Measurements from ENCODE around the gene DUSP11.
A peak's percentile ranks its signal among the peaks of the same experiment; 100 is the strongest.
"Not testable (repeated sequence)": the region's sequence is repeated elsewhere in the genome, so short reads cannot be mapped to it uniquely, and the experiment has no call there.

Gene DUSP11

DNA sequence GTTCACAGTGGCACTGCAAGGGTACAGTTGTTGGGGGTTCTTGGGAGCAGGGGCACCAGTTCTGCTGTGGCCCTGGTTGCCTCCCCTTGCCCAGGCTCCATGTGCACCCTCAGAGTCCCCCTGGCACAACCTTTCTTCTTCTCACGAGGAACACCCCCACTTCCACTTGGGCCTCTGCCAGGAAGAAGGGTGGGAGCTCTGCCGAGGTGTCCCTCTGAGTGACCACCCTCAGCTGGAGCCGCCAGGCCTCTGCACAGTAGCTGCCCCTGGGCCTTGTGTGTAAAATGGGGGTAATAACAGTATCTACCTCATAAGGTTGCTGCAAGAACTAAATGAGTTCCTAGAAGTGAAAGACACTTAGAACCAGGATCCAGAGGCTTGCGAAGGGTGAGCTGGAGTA is 51.2 kb downstream of the DUSP11 start:
- Histone ChIP-seq H3K4me1 (ENCODE audit: control insufficient read depth in 5 of 5, insufficient read depth in 5 of 5, low read length in 5 of 5) (no peaks in the 10 kb centered on the region), H3K27ac (ENCODE audit: low read depth, low read length) (no peak overlapping the region), H3K36me3 (ENCODE audit: control insufficient read depth in 5 of 5, insufficient read depth in 5 of 5, low read length in 5 of 5) (peaks cover 26 to 46% (median 39%) of the 10 kb centered on the region in 5 donors), H3K9ac (ENCODE audit: low read length in 5 of 5) (no peak overlapping the region), H3K9me3 (ENCODE audit: control insufficient read depth in 5 of 5, low read length in 5 of 5) (no peaks in the 10 kb centered on the region), H3K4me3 (ENCODE audit: low read depth in 1 of 5, low read length in 5 of 5) (no peak overlapping the region), H3K27me3 (ENCODE audit: control insufficient read depth in 5 of 5, insufficient read depth in 4 of 5, low read length in 5 of 5) (no peaks in the 10 kb centered on the region)

DNA sequence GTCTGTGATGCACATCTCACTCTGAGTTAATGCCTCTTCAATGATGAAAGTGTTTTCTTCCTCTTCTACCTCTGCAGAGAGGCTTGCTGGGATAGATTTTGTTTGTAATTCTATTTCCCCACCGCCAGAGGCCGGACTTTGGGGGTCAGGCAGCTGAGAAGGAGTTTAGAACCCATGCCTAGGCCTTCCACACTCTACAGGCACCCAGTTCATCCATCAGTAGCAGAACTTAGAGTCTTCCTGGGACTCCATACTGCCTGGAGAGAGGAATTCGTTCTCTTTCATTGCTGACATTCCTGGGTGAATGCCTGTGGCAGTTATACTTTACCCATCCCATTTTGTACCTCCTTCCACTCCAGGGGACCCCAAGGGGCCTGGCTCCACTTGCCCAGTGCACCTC is 51.9 kb downstream of the DUSP11 start:
- H3K9ac ChIP-seq (ENCODE audit: low read length in 5 of 5) = no peak overlapping the region
- peaks cover 26 to 39% (median 34%) of the 10 kb centered on the region in 5 donors for H3K36me3 ChIP-seq (ENCODE audit: control insufficient read depth in 5 of 5, insufficient read depth in 5 of 5, low read length in 5 of 5)
- H3K4me1 ChIP-seq (ENCODE audit: control insufficient read depth in 5 of 5, insufficient read depth in 5 of 5, low read length in 5 of 5) = no peaks in the 10 kb centered on the region
- no peaks in the 10 kb centered on the region for H3K9me3 ChIP-seq (ENCODE audit: control insufficient read depth in 5 of 5, low read length in 5 of 5)
- no peak overlapping the region for H3K27ac ChIP-seq (ENCODE audit: low read depth, low read length)
- no peaks in the 10 kb centered on the region for H3K27me3 ChIP-seq (ENCODE audit: control insufficient read depth in 5 of 5, insufficient read depth in 4 of 5, low read length in 5 of 5)
- H3K4me3 ChIP-seq (ENCODE audit: low read depth in 1 of 5, low read length in 5 of 5) = no peak overlapping the region

DNA sequence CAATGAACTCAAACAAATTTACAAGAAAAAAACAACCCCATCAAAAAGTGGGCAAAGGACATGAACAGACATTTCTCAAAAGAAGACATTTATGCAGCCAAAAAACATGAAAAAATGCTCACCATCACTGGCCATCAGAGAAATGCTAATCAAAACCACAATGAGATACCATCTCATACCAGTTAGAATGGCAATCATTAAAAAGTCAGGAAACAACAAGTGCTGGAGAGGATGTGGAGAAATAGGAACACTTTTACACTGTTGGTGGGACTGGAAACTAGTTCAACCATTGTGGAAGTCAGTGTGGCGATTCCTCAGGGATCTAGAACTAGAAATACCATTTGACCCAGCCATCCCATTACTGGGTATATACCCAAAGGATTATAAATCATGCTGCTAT is 53.2 kb downstream of the DUSP11 start:
- H3K27me3 ChIP-seq (ENCODE audit: control insufficient read depth in 5 of 5, insufficient read depth in 4 of 5, low read length in 5 of 5); H3K9me3 ChIP-seq (ENCODE audit: control insufficient read depth in 5 of 5, low read length in 5 of 5); H3K9ac ChIP-seq (ENCODE audit: low read length in 5 of 5); H3K4me3 ChIP-seq (ENCODE audit: low read depth in 1 of 5, low read length in 5 of 5); H3K27ac ChIP-seq (ENCODE audit: low read depth, low read length); H3K4me1 ChIP-seq (ENCODE audit: control insufficient read depth in 5 of 5, insufficient read depth in 5 of 5, low read length in 5 of 5): not testable (repeated sequence)
- H3K36me3 ChIP-seq (ENCODE audit: control insufficient read depth in 5 of 5, insufficient read depth in 5 of 5, low read length in 5 of 5) = peaks cover 16 to 28% (median 27%) of the 10 kb centered on the region in 5 donors

DNA sequence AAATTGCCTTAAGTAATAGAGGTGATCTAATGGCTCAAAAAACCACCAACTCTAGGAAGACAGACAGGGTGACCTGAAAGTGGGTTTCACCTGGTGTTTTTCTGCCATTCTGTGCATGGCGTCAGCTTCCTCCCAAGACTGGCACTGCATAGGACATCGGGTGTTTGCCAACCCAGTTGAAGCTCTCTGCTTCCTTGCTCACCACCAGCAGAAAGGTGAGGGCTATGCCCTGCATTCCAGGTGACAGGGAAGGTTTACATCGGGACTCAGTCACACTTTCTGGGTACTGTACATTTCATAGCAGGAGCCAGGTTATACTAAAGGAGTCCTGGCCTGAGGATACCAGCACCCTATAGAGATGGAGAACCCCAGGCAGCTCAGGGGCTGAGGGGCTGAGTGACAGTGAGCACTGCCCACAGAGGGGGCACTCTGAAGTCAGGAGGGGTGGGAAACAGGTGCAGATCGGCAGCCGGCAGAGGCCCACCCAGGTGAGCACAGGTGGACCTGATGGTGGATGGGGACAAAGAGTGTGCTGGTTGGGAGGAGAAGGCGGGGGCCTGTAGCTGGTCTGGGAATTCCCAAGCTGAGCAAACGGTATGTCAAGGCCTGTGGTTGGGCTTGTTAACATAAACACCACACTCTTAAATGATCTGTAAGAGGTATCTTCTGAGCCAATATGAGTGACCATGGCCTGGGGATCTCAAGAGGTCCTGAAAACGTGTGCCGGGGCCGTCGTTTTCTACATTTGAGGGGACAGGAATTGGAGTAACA is 60.9 kb downstream of the DUSP11 start:
- Histone ChIP-seq H3K4me3 (ENCODE audit: low read depth in 1 of 5, low read length in 5 of 5) (no peak overlapping the region), H3K27me3 (ENCODE audit: control insufficient read depth in 5 of 5, insufficient read depth in 4 of 5, low read length in 5 of 5) (peaks cover 0 to 5% (median 0%) of the 10 kb centered on the region in 5 donors), H3K9me3 (ENCODE audit: control insufficient read depth in 5 of 5, low read length in 5 of 5) (peaks cover 0 to 2% (median 0%) of the 10 kb centered on the region in 5 donors), H3K4me1 (ENCODE audit: control insufficient read depth in 5 of 5, insufficient read depth in 5 of 5, low read length in 5 of 5) (peaks cover 0 to 2% (median 0%) of the 10 kb centered on the region in 5 donors), H3K9ac (ENCODE audit: low read length in 5 of 5) (no peak overlapping the region), H3K36me3 (ENCODE audit: control insufficient read depth in 5 of 5, insufficient read depth in 5 of 5, low read length in 5 of 5) (no peaks in the 10 kb centered on the region), H3K27ac (ENCODE audit: low read depth, low read length) (no peak overlapping the region)

DNA sequence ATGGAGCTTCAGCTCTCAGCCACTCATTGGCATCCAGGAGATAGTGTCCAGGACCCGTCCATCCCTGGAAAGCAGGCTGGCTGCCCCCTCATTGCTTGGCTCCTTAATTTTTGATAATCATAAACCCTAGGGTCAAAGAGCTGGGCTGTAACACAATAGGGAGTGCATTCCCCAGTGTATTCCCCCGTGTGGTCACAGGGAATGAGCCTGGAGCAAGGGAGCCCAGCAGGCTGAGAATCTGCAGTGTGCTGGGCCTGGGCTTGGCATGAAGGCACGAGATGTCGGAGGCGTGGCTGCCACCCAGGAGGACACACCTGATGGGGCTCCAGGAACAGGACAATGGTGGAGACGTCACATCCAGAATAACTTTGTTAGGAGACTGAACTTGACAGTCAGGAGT is 61.5 kb downstream of the DUSP11 start:
- peaks cover 0 to 5% (median 0%) of the 10 kb centered on the region in 5 donors for H3K27me3 ChIP-seq (ENCODE audit: control insufficient read depth in 5 of 5, insufficient read depth in 4 of 5, low read length in 5 of 5)
- no peak overlapping the region for H3K4me3 ChIP-seq (ENCODE audit: low read depth in 1 of 5, low read length in 5 of 5)
- H3K9me3 ChIP-seq (ENCODE audit: control insufficient read depth in 5 of 5, low read length in 5 of 5) = peaks cover 0 to 3% (median 0%) of the 10 kb centered on the region in 5 donors
- H3K4me1 ChIP-seq (ENCODE audit: control insufficient read depth in 5 of 5, insufficient read depth in 5 of 5, low read length in 5 of 5) = peaks cover 0 to 2% (median 0%) of the 10 kb centered on the region in 5 donors
- H3K9ac ChIP-seq (ENCODE audit: low read length in 5 of 5) = no peak overlapping the region
- H3K36me3 ChIP-seq (ENCODE audit: control insufficient read depth in 5 of 5, insufficient read depth in 5 of 5, low read length in 5 of 5) = no peaks in the 10 kb centered on the region
- H3K27ac ChIP-seq (ENCODE audit: low read depth, low read length) = no peak overlapping the region

DNA sequence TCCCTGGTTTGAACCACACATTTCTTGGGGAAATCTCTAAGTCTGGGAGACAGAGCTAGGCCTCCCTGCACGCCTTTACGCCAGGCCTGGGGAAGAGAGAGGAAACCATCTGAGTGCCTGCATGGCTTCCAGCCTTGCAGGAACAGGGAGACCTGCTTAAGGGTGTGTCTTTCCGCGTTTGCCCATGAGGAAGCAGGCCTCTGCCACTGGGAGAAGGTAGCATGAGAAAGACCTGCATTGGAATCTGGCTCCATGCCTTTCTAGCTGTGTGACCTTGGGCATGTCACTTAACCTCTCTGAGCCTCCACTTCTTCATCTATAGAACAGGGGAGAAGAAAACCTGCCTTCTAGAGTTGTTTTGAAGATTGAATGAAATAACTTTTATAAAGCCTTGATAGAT is 62.2 kb downstream of the DUSP11 start:
- H3K9me3 ChIP-seq (ENCODE audit: control insufficient read depth in 5 of 5, low read length in 5 of 5); H3K36me3 ChIP-seq (ENCODE audit: control insufficient read depth in 5 of 5, insufficient read depth in 5 of 5, low read length in 5 of 5); H3K9ac ChIP-seq (ENCODE audit: low read length in 5 of 5): not testable (repeated sequence)

DNA sequence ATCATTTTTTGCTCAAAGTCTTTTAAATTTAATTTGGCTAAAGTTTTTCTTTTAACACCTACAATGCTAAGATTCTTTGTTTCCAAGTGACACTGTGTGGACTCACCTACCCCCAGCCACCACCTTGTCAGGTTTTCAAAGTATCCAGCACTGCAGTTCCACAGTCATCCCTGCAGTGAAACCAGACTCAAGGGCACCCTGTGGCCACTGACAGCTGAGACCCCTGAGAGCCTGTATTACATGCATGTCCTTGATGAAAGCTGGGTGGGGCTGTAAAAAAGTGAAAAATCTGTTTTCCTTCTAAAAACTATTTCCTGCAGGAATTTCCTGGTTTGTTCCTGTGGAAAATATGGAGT is 62.7 kb downstream of the DUSP11 start:
- peaks cover 0 to 3% (median 0%) of the 10 kb centered on the region in 5 donors for H3K9me3 ChIP-seq (ENCODE audit: control insufficient read depth in 5 of 5, low read length in 5 of 5)
- H3K9ac ChIP-seq (ENCODE audit: low read length in 5 of 5) = no peak overlapping the region
- H3K4me1 ChIP-seq (ENCODE audit: control insufficient read depth in 5 of 5, insufficient read depth in 5 of 5, low read length in 5 of 5) = peaks cover 0 to 2% (median 0%) of the 10 kb centered on the region in 5 donors
- no peak overlapping the region for H3K4me3 ChIP-seq (ENCODE audit: low read depth in 1 of 5, low read length in 5 of 5)
- no peaks in the 10 kb centered on the region for H3K36me3 ChIP-seq (ENCODE audit: control insufficient read depth in 5 of 5, insufficient read depth in 5 of 5, low read length in 5 of 5)
- no peak overlapping the region for H3K27ac ChIP-seq (ENCODE audit: low read depth, low read length)
- H3K27me3 ChIP-seq (ENCODE audit: control insufficient read depth in 5 of 5, insufficient read depth in 4 of 5, low read length in 5 of 5) = peaks cover 0 to 5% (median 0%) of the 10 kb centered on the region in 5 donors

More for the DNA sequence above, 62.2 kb downstream of the DUSP11 start:
- not testable (repeated sequence) for H3K27me3 ChIP-seq (ENCODE audit: control insufficient read depth in 5 of 5, insufficient read depth in 4 of 5, low read length in 5 of 5); H3K4me3 ChIP-seq (ENCODE audit: low read depth in 1 of 5, low read length in 5 of 5); H3K27ac ChIP-seq (ENCODE audit: low read depth, low read length); H3K4me1 ChIP-seq (ENCODE audit: control insufficient read depth in 5 of 5, insufficient read depth in 5 of 5, low read length in 5 of 5)

DNA sequence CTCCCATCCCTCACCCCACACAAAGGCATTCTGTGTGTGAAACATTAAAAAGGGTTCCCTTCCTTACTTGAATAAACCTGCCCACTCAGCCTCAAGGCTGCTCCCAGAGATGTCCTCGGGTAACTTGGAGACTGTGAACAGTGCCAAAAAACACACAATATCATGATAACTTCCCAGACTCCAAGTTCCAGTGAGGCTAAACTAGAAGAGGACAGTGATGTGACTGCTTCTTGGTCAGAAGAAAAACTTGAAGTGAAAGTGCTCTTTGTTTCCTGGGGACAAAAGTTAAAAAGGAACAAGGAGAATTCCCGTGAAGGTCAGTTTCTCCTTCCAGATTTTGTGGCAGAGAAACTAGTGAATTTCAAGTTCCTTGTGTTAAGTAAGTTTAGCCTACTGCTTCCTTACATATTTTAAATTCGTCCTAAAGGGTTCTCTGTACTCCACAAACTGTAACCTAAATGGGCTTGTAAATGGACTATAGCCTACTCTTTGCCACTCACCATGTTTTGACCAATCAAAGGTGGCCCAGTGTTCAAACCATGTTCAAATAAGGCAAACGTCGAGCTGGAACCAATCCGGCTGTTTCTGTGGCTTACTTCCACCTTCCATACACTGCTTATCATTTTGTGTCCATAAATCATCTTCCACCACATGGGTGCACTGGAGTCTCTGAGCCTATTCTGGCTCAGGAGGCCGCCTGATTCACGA is 63.2 kb downstream of the DUSP11 start:
- peaks cover 0 to 3% (median 0%) of the 10 kb centered on the region in 5 donors for H3K9me3 ChIP-seq (ENCODE audit: control insufficient read depth in 5 of 5, low read length in 5 of 5)
- H3K27ac ChIP-seq (ENCODE audit: low read depth, low read length) = no peak overlapping the region
- H3K4me3 ChIP-seq (ENCODE audit: low read depth in 1 of 5, low read length in 5 of 5) = peak overlapping the region in 1 of 5 donors; percentile 8
- H3K27me3 ChIP-seq (ENCODE audit: control insufficient read depth in 5 of 5, insufficient read depth in 4 of 5, low read length in 5 of 5) = peaks cover 0 to 5% (median 0%) of the 10 kb centered on the region in 5 donors
- no peaks in the 10 kb centered on the region for H3K36me3 ChIP-seq (ENCODE audit: control insufficient read depth in 5 of 5, insufficient read depth in 5 of 5, low read length in 5 of 5)
- peaks cover 0 to 2% (median 0%) of the 10 kb centered on the region in 5 donors for H3K4me1 ChIP-seq (ENCODE audit: control insufficient read depth in 5 of 5, insufficient read depth in 5 of 5, low read length in 5 of 5)
- H3K9ac ChIP-seq (ENCODE audit: low read length in 5 of 5) = no peak overlapping the region

DNA sequence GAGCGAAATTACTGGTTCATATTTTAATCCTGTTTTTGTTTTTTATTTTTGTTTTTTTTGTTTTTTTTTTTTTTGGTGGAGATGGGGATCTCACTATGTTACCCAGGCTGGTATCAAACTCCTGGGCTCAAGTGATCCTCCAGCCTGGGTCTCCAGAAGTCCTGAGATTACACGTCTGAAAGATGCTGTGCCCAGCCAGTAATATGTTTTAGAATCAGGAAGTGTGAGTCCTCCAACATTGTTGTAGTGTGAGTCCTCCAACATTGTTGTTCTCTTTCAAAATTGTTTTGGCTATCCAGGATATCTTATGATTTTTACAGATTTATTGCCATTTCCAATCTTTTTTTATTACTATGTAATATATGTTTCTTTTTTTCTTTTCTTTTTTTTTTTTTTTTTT is 65.8 kb downstream of the DUSP11 start:
- H3K9me3 ChIP-seq (ENCODE audit: control insufficient read depth in 5 of 5, low read length in 5 of 5) = peaks cover 0 to 3% (median 0%) of the 10 kb centered on the region in 5 donors
- no peak overlapping the region for H3K4me3 ChIP-seq (ENCODE audit: low read depth in 1 of 5, low read length in 5 of 5)
- H3K27ac ChIP-seq (ENCODE audit: low read depth, low read length) = no peak overlapping the region
- no peak overlapping the region for H3K9ac ChIP-seq (ENCODE audit: low read length in 5 of 5)
- peaks cover 0 to 12% (median 4%) of the 10 kb centered on the region in 5 donors for H3K27me3 ChIP-seq (ENCODE audit: control insufficient read depth in 5 of 5, insufficient read depth in 4 of 5, low read length in 5 of 5)
- no peaks in the 10 kb centered on the region for H3K36me3 ChIP-seq (ENCODE audit: control insufficient read depth in 5 of 5, insufficient read depth in 5 of 5, low read length in 5 of 5)
- H3K4me1 ChIP-seq (ENCODE audit: control insufficient read depth in 5 of 5, insufficient read depth in 5 of 5, low read length in 5 of 5) = peaks cover 0 to 2% (median 0%) of the 10 kb centered on the region in 5 donors

All from subcutaneous abdominal adipose tissue (tissue), 5 donors.